CD4-positive, alpha-beta T cell (primary cell): Measurements from ENCODE around the gene TMEM8B. TPM values are rescaled to one million over a fixed set of nuclear protein-coding genes. Genes with fewer than 3 reads are reported as not detected.

Experiments used
- ATAC-seq: fragments of 200-7000 bp; cut with Tn5 transposase; one replicate; pipeline ENCODE4 v1.10.0; 2022; ENCODE audit warnings: mild to moderate bottlenecking; ENCODE audit not compliant: poor library complexity
- CTCF ChIA-PET: fragments of 350-600 bp; sonication (Branson Sonifier 250); formaldehyde crosslinking; loops from one replicate; lab custom pipeline; 2021; ENCODE audit warnings: antibody characterized with exemption, inconsistent platforms; lab: Charles Lee
- POLR2A ChIA-PET: fragments of 350-600 bp; sonication (Branson Sonifier 250); formaldehyde crosslinking; loops from one replicate; lab custom pipeline; 2021; ENCODE audit warnings: antibody characterized with exemption, inconsistent platforms; lab: Charles Lee
- DNase-seq, 14 experiments: peaks; one replicate each; pipeline ENCODE4 v3.0.0-alpha.2; 2013 to 2020; ENCODE audit warnings: mixed read lengths in 2 of 14
- H3K27ac ChIP-seq, 2 donors: one replicate each; pipeline versions ENCODE4 v1.5.1 to v1.7.0; 2013; ENCODE audit warnings: low read length in 2 of 2, low read depth in 1 of 2, mild to moderate bottlenecking in 1 of 2
- H3K27me3 ChIP-seq, 2 experiments: 1 replicate in 1 of 2; 2 replicates in 1 of 2; pipeline versions ENCODE4 v1.6.1 to v1.7.0; 2013; ENCODE audit warnings: low read length in 2 of 2, control low read depth in 1 of 2, mild to moderate bottlenecking in 1 of 2, moderate library complexity in 1 of 2; ENCODE audit not compliant: insufficient read depth in 2 of 2, control insufficient read depth in 1 of 2
- H3K36me3 ChIP-seq: one replicate; pipeline ENCODE4 v1.6.1; 2013; ENCODE audit warnings: low read length, control low read depth; ENCODE audit not compliant: insufficient read depth
- H3K4me1 ChIP-seq: one replicate; pipeline ENCODE4 v1.6.1; 2013; ENCODE audit warnings: low read length, control low read depth; ENCODE audit not compliant: insufficient read depth
- H3K4me3 ChIP-seq: one replicate; pipeline ENCODE4 v1.5.1; 2013; ENCODE audit warnings: mild to moderate bottlenecking, low read length, moderate library complexity
- H3K9me3 ChIP-seq, 2 experiments: 1 replicate in 1 of 2; 2 replicates in 1 of 2; pipeline versions ENCODE4 v1.6.1 to v1.7.0; 2013; ENCODE audit warnings: low read length in 2 of 2, mild to moderate bottlenecking in 2 of 2, control low read depth in 1 of 2, moderate library complexity in 1 of 2; ENCODE audit not compliant: control insufficient read depth in 1 of 2, insufficient read depth in 1 of 2
- H3K27ac Mint-ChIP-seq: one replicate; pipeline ENCODE4 v1.8.0; 2020; ENCODE audit warnings: mixed read lengths
- H3K27me3 Mint-ChIP-seq: one replicate; pipeline ENCODE4 v1.8.0; 2021; ENCODE audit warnings: mixed read lengths
- H3K36me3 Mint-ChIP-seq: one replicate; pipeline ENCODE4 v1.8.0; 2021; ENCODE audit warnings: low read depth, mixed read lengths
- H3K4me1 Mint-ChIP-seq: one replicate; pipeline ENCODE4 v1.8.0; 2021; ENCODE audit warnings: low read depth, mixed read lengths
- H3K4me3 Mint-ChIP-seq: one replicate; pipeline ENCODE4 v1.8.0; 2020; ENCODE audit warnings: mild to moderate bottlenecking, mixed read lengths
- H3K9me3 Mint-ChIP-seq: one replicate; pipeline ENCODE4 v1.8.0; 2020; ENCODE audit warnings: mixed read lengths
- intact Hi-C, 2 experiments: fragments of 100-400 bp; cut with DNase I in 1 of 2; cut with micrococcal nuclease in 1 of 2; formaldehyde crosslinking; loops; one replicate each; pipeline versions ENCODE4 v1.15.1 to v1.9.0; 2023 to 2025; cut with DNase I, micrococcal nuclease
- total RNA-seq, 174 experiments: library from RNA in 2 of 174; stranded (reverse) in 2 of 174; gene quantifications; one replicate each; pipeline ENCODE4 v1.2.3 and lab custom pipeline; 2021 to 2026
- TF ChIP-seq, protein P1 (sequence below): fragments of 200-600 bp; IDR thresholded peaks from one replicate; pipeline ENCODE4 v1.8.0; 2022; ENCODE audit warnings: antibody characterized with exemption, mild to moderate bottlenecking

Gene TMEM8B
- total RNA-seq, 2 experiments from 2014 or later, result 8.9 to 9.6 TPM

- intact Hi-C loops, result no loop called here
- peak in 1 of 14 experiments; percentile 17 for DNase-seq
- H3K27me3 Mint-ChIP-seq, result no peaks in the 10 kb centered on the region
- H3K4me3 Mint-ChIP-seq, result no peak overlapping the region
- ChIA-PET POLR2A (no interaction called here), CTCF (no interaction called here)
- Histone ChIP-seq H3K4me1 (no peaks in the 10 kb centered on the region), H3K27me3 (no peaks in the 10 kb centered on the region), H3K27ac (no peak overlapping the region), H3K4me3 (no peak overlapping the region), H3K36me3 (peaks cover 33% of the 10 kb centered on the region), H3K9me3 (no peaks in the 10 kb centered on the region)
- no peak for ATAC-seq
- H3K36me3 Mint-ChIP-seq, result peaks cover 52% of the 10 kb centered on the region
- TF ChIP-seq, protein P1, sequence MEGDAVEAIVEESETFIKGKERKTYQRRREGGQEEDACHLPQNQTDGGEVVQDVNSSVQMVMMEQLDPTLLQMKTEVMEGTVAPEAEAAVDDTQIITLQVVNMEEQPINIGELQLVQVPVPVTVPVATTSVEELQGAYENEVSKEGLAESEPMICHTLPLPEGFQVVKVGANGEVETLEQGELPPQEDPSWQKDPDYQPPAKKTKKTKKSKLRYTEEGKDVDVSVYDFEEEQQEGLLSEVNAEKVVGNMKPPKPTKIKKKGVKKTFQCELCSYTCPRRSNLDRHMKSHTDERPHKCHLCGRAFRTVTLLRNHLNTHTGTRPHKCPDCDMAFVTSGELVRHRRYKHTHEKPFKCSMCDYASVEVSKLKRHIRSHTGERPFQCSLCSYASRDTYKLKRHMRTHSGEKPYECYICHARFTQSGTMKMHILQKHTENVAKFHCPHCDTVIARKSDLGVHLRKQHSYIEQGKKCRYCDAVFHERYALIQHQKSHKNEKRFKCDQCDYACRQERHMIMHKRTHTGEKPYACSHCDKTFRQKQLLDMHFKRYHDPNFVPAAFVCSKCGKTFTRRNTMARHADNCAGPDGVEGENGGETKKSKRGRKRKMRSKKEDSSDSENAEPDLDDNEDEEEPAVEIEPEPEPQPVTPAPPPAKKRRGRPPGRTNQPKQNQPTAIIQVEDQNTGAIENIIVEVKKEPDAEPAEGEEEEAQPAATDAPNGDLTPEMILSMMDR, result no peak
- no peak overlapping the region for H3K27ac Mint-ChIP-seq
- H3K9me3 Mint-ChIP-seq, result no peaks in the 10 kb centered on the region
- H3K4me1 Mint-ChIP-seq, result no peaks in the 10 kb centered on the region
These were observed 30.2 kb upstream of the TMEM8B start for GRCh38 chr9:35798658-35799374.

DNA sequence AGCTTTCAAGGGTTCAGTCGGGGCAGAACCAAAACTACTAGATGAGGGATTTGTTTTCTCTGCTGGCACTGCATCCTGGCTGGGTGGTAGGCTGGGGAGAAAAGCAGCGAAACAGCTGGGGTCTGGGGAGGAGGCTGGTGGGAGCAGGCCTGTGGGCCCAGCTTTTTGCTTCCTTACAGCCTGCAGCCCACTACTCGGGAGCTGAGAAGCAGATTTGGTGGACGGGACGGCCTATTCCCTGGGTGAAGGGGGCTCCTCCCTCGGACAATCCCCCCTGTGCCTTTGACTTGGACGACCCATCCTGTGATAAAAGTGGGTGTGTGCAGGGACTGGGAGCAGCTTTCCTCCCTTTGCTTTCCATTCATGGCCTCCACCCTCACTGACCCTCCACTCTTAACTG lies 28.5 kb upstream of the TMEM8B start:
- H3K36me3 Mint-ChIP-seq, result peaks cover 54% of the 10 kb centered on the region

DNA sequence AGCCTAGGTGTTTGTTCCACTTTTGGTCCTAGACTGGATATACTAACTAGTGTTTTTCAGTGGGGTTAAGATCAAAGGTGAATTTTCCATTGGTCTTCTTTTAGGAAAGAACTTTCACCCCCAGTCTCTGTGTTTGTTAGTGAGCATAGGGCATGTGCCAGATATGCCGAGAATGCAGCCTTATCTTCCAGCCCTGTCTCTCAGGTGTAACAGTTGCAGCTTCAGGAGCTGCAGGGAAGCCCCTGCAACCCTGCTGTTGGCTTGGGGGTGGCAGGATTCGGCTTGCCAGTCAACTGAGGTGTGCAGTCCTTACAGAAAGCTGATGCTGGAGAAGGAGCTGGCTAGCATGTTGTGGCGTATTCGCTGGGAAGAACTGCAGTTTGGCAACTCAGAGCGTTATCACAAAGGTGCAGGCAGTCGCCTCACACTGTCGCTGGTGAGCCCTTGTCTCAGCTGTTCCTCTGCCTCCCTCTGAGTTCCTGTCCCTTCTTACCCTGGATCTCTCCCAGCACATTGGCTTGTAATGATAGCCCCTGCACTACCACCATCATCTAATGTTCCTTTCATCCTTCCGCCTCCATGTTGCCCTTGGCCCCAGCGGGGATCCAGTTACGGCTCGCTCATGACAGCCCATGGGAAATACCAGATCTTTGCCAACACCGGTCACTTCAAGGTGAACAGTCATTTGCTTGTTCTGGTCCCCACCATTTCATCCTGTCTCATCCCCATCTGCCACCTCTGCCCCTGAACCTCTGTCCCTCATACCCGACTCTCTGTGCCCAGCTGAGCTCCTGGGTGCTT lies 27.5 kb upstream of the TMEM8B start:
- ChIA-PET CTCF (no interaction called here), POLR2A (no interaction called here)
- Mint-ChIP-seq H3K4me1 (no peaks in the 10 kb centered on the region), H3K36me3 (peaks cover 60% of the 10 kb centered on the region), H3K9me3 (no peaks in the 10 kb centered on the region), H3K27me3 (no peaks in the 10 kb centered on the region), H3K27ac (no peak overlapping the region), H3K4me3 (no peak overlapping the region)
- intact Hi-C loops, result no loop called here
- TF ChIP-seq, protein P1, result no peak
- no peak overlapping the region for H3K4me3 ChIP-seq
- no peaks in the 10 kb centered on the region for H3K27me3 ChIP-seq
- DNase-seq (no peak), ATAC-seq (no peak)
- H3K27ac ChIP-seq, result no peak overlapping the region
- peaks cover 45% of the 10 kb centered on the region for H3K36me3 ChIP-seq
- no peaks in the 10 kb centered on the region for H3K4me1 ChIP-seq
- H3K9me3 ChIP-seq, result no peaks in the 10 kb centered on the region

More for the DNA sequence above, 28.5 kb upstream of the TMEM8B start:
- Histone ChIP-seq H3K27me3 (no peaks in the 10 kb centered on the region), H3K9me3 (no peaks in the 10 kb centered on the region), H3K27ac (no peak overlapping the region), H3K4me1 (no peaks in the 10 kb centered on the region), H3K36me3 (peaks cover 35% of the 10 kb centered on the region), H3K4me3 (no peak overlapping the region)
- no peaks in the 10 kb centered on the region for H3K9me3 Mint-ChIP-seq
- intact Hi-C loops, result no loop called here
- no peak overlapping the region for H3K27ac Mint-ChIP-seq
- ChIA-PET CTCF (no interaction called here), POLR2A (no interaction called here)
- TF ChIP-seq, protein P1, result no peak
- H3K4me1 Mint-ChIP-seq, result no peaks in the 10 kb centered on the region
- no peaks in the 10 kb centered on the region for H3K27me3 Mint-ChIP-seq
- ATAC-seq (no peak), DNase-seq (no peak)
- no peak overlapping the region for H3K4me3 Mint-ChIP-seq
